NB4 (cell line): ENCODE results near the gene LRIT2.

Experiments
- CTCF ChIP-seq: IDR thresholded peaks from one replicate; pipeline ENCODE4 v1.5.1; 2012; ENCODE audit warnings: low read depth, low read length
- POLR2A ChIP-seq: IDR thresholded peaks from 2 replicates; pipeline ENCODE4 v1.6.1; 2011; ENCODE audit warnings: mild to moderate bottlenecking; ENCODE audit not compliant: insufficient read length; ENCODE audit errors: extremely low read depth

- TF ChIP-seq CTCF = no peak
- TF ChIP-seq POLR2A = no peak
Measured at GRCh38 chr10:84217746-84218145, 7.6 kb downstream of the LRIT2 start.
